Hepatic stellate cell (primary cell): ENCODE results near the gene BAZ1A.

Experiments used
- DNase-seq: peaks from one replicate; pipeline ENCODE4 v3.0.0; 2011; ENCODE audit warnings: low spot score

The BAZ1A gene, protein sequence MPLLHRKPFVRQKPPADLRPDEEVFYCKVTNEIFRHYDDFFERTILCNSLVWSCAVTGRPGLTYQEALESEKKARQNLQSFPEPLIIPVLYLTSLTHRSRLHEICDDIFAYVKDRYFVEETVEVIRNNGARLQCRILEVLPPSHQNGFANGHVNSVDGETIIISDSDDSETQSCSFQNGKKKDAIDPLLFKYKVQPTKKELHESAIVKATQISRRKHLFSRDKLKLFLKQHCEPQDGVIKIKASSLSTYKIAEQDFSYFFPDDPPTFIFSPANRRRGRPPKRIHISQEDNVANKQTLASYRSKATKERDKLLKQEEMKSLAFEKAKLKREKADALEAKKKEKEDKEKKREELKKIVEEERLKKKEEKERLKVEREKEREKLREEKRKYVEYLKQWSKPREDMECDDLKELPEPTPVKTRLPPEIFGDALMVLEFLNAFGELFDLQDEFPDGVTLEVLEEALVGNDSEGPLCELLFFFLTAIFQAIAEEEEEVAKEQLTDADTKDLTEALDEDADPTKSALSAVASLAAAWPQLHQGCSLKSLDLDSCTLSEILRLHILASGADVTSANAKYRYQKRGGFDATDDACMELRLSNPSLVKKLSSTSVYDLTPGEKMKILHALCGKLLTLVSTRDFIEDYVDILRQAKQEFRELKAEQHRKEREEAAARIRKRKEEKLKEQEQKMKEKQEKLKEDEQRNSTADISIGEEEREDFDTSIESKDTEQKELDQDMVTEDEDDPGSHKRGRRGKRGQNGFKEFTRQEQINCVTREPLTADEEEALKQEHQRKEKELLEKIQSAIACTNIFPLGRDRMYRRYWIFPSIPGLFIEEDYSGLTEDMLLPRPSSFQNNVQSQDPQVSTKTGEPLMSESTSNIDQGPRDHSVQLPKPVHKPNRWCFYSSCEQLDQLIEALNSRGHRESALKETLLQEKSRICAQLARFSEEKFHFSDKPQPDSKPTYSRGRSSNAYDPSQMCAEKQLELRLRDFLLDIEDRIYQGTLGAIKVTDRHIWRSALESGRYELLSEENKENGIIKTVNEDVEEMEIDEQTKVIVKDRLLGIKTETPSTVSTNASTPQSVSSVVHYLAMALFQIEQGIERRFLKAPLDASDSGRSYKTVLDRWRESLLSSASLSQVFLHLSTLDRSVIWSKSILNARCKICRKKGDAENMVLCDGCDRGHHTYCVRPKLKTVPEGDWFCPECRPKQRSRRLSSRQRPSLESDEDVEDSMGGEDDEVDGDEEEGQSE (N-terminal part only)

GRCh38 chr14:34875031-34875922 lies at the start of gene BAZ1A:
Gene BAZ1A (minus strand): TSS chr14:34875360. CDS start chr14:34874604, 756 bp downstream.
- DNase-seq, result peak; percentile 90

- DNase-seq, result peak; percentile 14
Measured at GRCh38 chr14:34920339-34920738, 45.2 kb upstream of the BAZ1A start.

DNA sequence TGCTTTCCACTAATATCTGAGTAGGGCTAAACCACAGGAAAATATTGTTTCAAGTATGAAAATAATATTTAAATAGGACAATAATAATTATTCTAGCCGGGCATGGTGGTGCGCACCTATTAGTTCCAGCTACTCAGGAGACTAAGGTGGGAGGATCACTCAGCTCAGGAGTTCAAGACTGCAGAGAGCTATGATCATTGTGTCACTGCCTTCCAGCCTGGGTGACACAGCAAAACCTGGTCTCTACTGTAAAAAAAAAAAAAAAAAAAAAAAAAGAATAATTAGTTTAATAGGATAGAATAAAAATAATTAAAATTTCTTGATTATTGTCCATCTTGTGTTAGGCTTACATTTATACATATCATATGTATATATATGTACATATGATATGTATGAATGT lies 38.5 kb upstream of the BAZ1A start:
- DNase-seq, result no peak

- DNase-seq, result no peak
Measured at GRCh38 chr14:34912966-34913365, 37.8 kb upstream of the BAZ1A start.

DNA sequence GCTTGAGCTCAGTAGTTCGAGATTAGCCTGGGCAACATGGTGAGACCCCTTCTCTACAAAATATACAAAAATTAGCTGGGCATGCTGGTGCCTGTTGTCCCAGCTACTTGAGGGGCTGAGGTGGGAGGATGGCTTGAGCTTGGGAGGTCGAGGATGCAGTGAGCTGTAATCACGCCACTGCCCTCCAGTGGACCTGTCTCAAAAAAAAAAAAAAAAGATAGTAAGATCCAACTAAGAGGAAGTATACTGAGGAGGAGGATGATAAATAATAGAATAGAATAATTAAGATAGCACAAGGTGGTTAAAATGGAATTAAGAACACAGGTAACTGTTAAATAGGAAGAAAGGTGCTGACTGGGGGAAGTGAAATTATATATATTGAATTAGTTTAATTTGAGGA lies 37.0 kb upstream of the BAZ1A start:
- no peak for DNase-seq

DNA sequence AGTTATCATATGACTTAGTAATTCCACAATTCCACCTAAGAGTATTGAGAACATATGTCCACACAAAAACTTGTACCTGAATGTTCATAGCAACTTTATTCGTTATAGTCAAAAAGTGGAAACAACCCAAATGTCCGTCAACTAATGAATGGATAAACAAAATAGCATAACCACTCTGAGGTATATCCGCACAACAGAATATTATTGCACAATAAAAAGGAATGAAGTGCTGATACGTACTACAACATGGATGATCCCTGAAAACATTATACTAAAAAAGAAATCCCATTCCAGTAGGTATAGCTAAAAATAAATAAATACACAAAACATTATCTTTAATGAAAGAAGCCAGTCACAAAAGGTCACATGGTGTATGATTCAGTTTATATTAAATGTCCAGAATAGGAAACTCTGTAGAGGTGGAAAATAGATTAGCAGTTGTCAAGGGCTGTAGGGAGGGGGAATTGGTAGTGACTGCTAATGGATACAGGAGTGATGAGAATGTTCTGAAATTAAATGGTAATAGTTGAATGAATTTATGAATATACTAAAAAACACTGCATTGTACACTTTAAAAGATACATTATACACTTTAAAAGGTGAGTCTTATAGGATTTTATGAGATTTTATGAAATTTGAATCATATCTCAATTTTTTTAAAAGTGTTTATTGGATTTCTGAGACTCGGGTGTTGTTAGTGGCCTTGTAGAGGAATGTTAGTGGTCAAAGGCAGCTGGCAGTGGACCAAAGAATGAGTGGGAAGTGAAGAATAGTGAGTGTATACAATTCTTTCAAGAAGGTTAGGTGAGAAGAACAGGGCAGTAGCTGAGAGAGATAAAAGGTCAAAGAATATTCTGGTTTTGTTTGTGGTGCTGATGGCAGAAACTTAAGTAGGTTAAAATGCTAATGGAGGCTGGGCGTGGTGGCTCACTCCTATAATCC lies 36.3 kb upstream of the BAZ1A start:
- peak; percentile 51 for DNase-seq

DNA sequence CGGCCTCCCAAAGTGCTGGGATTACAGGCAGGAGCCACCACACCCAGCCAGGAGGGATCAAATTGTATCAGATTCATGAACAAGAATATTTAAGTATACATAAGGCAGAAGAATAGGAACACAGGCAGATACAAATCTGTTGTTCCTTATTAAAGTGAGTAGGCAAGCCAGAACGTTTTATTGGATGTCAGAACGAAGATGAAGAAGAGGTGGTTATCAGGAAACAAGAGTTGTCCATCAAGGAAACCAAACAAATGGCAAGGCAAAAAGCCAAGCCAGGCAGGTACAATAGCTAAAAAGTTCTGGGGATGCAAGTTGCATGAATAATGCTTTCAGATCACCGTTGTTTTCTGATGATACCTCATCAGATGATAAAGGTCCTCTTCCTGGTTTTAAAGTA lies 31.1 kb upstream of the BAZ1A start:
- no peak for DNase-seq

DNA sequence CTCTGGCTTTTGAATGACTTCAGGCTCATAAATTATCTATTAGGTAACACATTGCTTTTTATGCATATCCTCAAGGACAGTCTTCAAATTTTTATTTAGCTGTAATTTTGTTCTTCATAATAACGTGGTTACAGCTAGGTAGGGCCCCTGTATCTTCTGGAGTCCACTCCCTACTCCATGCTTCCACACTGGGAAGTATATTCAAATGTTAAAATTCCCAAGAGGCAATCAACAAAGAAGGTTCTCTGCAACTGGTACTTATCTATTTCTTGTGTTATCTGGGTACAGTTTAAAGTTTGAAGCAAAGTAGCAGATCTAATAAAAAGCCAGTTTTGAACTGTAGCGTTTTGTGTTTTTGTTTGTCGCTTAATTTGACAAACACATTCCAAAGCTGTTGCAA lies 20.1 kb upstream of the BAZ1A start:
- no peak for DNase-seq

- no peak for DNase-seq
Measured at GRCh38 chr14:34890937-34891336, 15.8 kb upstream of the BAZ1A start.

- DNase-seq, result no peak
Measured at GRCh38 chr14:34888186-34888585, 13.0 kb upstream of the BAZ1A start.

DNA sequence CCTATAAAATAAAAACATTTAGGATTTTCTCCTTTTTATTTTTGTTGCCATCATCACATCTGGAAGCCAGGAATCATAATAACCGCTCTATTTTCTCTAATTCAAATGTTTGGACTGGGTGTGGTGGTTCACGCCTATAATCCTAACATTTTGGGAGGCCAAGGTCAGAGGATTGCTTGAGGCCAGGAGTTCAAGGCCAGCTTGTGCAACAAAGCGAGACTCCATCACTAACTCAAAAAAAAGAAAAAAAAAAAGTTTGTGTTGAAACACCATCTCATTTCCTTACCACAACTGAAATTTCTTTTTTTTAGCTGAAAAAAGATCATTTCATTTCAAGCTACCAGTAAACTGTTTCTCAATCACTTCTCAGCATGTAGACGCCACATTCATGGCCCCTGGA lies 8.8 kb upstream of the BAZ1A start:
- DNase-seq, result no peak

GRCh38 chr14:34874386-34875030 lies 652 bp downstream of the BAZ1A start:
- DNase-seq, result peak; percentile 44

GRCh38 chr14:34873589-34874385 lies 1.4 kb downstream of the BAZ1A start:
- DNase-seq, result peak; percentile 62

GRCh38 chr14:34872822-34873588 lies 2.2 kb downstream of the BAZ1A start:
- DNase-seq, result peak; percentile 26

GRCh38 chr14:34867199-34867598 lies 8.0 kb downstream of the BAZ1A start:
- DNase-seq, result no peak

- no peak for DNase-seq
Measured at GRCh38 chr14:34865889-34866574, 9.1 kb downstream of the BAZ1A start.

- DNase-seq, result no peak
Measured at GRCh38 chr14:34863844-34864243, 11.3 kb downstream of the BAZ1A start.
